GM12878 (cell line): ENCODE results near the gene ZXDA. TPM values are rescaled to one million over a fixed set of nuclear protein-coding genes. Genes with fewer than 3 reads are reported as not detected.

Experiments used
- ATAC-seq: fragments of 200-7000 bp; cut with Tn5 transposase; 3 replicates; pipeline ENCODE4 v1.9.1; 2020; ENCODE audit warnings: mild to moderate bottlenecking, moderate library complexity
- BruUV-seq: library from RNA; stranded (reverse); fragments of 400-500 nt; replicated peaks from 2 replicates; lab custom pipeline; 2021; lab: Mats Ljungman, UMichigan
- CTCF ChIA-PET: fragments of 300-600 bp; sonication (Branson Sonifier 250); formaldehyde crosslinking; extraction: SDS; loops from one replicate; lab custom pipeline; 2021; ENCODE audit warnings: inconsistent platforms; lab: Yijun Ruan, JAX
- POLR2A ChIA-PET: fragments of 350-600 bp; formaldehyde crosslinking; extraction: SDS; loops from one replicate; lab custom pipeline; 2021; ENCODE audit warnings: inconsistent platforms; lab: Charles Lee
- RAD21 ChIA-PET: fragments of 300-600 bp; sonication (Branson Sonifier 250); formaldehyde crosslinking; loops from one replicate; lab custom pipeline; 2023; ENCODE audit warnings: antibody characterized with exemption; ENCODE audit not compliant: unreplicated experiment; lab: Charles Lee
- SMC1A ChIA-PET: fragments of 300-600 bp; sonication (Branson Sonifier 250); formaldehyde crosslinking; loops from one replicate; lab custom pipeline; 2023; ENCODE audit not compliant: unreplicated experiment, uncharacterized antibody; lab: Charles Lee
- DNase-seq: peaks from one replicate; pipeline ENCODE4 v3.0.0-alpha.2; 2011; ENCODE audit warnings: low read depth, low spot score
- FAIRE-seq: peaks from 3 replicates; lab custom pipeline; 2011; peaks lifted over from hg19 to GRCh38; lab: Jason Lieb, UNC
- H2AFZ ChIP-seq: 2 replicates; pipeline ENCODE4 v1.6.0; 2011; ENCODE audit warnings: low read depth, low read length, control low read depth; ENCODE audit not compliant: control insufficient read depth
- H3K27ac ChIP-seq: 2 replicates; pipeline ENCODE4 v1.5.1; 2011; ENCODE audit warnings: control low read depth; ENCODE audit not compliant: control insufficient read depth, insufficient read depth
- H3K27me3 ChIP-seq, 2 experiments: replicated peaks in 1 of 2; 2 replicates each; pipeline versions ENCODE4 v1.6.0 to v1.6.1; 2011; ENCODE audit warnings: low read length in 1 of 2; ENCODE audit not compliant: control insufficient read depth in 2 of 2, insufficient read depth in 2 of 2
- H3K36me3 ChIP-seq, 2 experiments: 2 replicates each; pipeline ENCODE4 v1.5.1; 2011; ENCODE audit warnings: low read length in 1 of 2; ENCODE audit not compliant: control insufficient read depth in 2 of 2, insufficient read depth in 2 of 2
- H3K4me1 ChIP-seq: 2 replicates; pipeline ENCODE4 v1.6.1; 2011; ENCODE audit warnings: mild to moderate bottlenecking, low read length, moderate library complexity, mixed read lengths; ENCODE audit not compliant: control insufficient read depth, insufficient read depth
- H3K4me2 ChIP-seq: 2 replicates; pipeline ENCODE4 v1.6.0; 2011; ENCODE audit warnings: control low read depth; ENCODE audit not compliant: control insufficient read depth, insufficient read depth
- H3K4me3 ChIP-seq: fragments of 200-600 bp; sonication (generic); 2 replicates; pipeline ENCODE4 v1.5.1; 2016
- H3K79me2 ChIP-seq: 2 replicates; pipeline ENCODE4 v1.6.0; 2011; ENCODE audit warnings: low read length; ENCODE audit not compliant: control insufficient read depth, insufficient read depth
- H3K9ac ChIP-seq: 2 replicates; pipeline ENCODE4 v1.8.0; 2011; ENCODE audit warnings: low read length, control low read depth, mixed read lengths; ENCODE audit not compliant: control insufficient read depth, insufficient read depth
- H3K9me3 ChIP-seq: replicated peaks from 3 replicates; pipeline ENCODE4 v1.5.1; 2011; ENCODE audit warnings: mild to moderate bottlenecking, low read length; ENCODE audit not compliant: control insufficient read depth, insufficient read depth
- H4K20me1 ChIP-seq: 2 replicates; pipeline ENCODE4 v1.6.0; 2011; ENCODE audit not compliant: control insufficient read depth, insufficient read depth
- MEF2B ChIP-seq: fragments of 450-650 bp; IDR thresholded peaks from 2 replicates; pipeline ENCODE4 v1.6.1; 2018; ENCODE audit warnings: mild to moderate bottlenecking, moderate library complexity; ENCODE audit not compliant: partially characterized antibody, poor library complexity, severe bottlenecking
- PML ChIP-seq: IDR thresholded peaks from 2 replicates; pipeline ENCODE4 v1.6.1; 2012; ENCODE audit warnings: low read length, inconsistent platforms
- WGBS: methylation state at CpG from one replicate; pipeline ENCODE4 v1.1.6; 2016; ENCODE audit warnings: low lambda C conversion rate; ENCODE audit not compliant: insufficient replicate concordance, insufficient coverage; ENCODE audit errors: missing lambda C conversion rate; 5-methylcytosine and 5-hydroxymethylcytosine counted together
- in situ Hi-C: fragments of 300-500 bp; cut with MboI; formaldehyde crosslinking; loops from 9 replicates; pipeline ENCODE4 v1.14.3; 2018; ENCODE audit warnings: mixed read lengths
- intact Hi-C: fragments of 100-400 bp; cut with micrococcal nuclease; formaldehyde crosslinking; loops from one replicate; pipeline ENCODE4 v1.14.2; 2022; ENCODE audit not compliant: unreplicated experiment
- polyA plus RNA-seq, 11 experiments: library from polyadenylated mRNA; depleted of rRNA in 4 of 11; unstranded in 6 of 11; stranded (reverse) in 5 of 11; fragments of >200 nt; fragmentation: Nextera tagmentation in 4 of 11; fragmentation: Illumina TruSeq in 1 of 11; extraction: Ambion mirVana in 4 of 11; extraction: Trizol in 1 of 11; gene quantifications; 1 replicate in 1 of 11; 2 replicates in 10 of 11; pipeline versions ENCODE4 v1.2.1 to v1.2.3, GENCODE V29; 2011 to 2016; ENCODE audit warnings: inconsistent platforms in 2 of 11, missing spikeins in 2 of 11, low read depth in 1 of 11
- total RNA-seq, 4 experiments: library from RNA; depleted of rRNA in 3 of 4; stranded (reverse); fragments of >200 nt in 3 of 4; fragmentation: Illumina TruSeq in 1 of 4; extraction: Trizol in 1 of 4; gene quantifications; 2 replicates each; pipeline versions ENCODE4 v1.2.1 to v1.2.3, GENCODE V29; 2013 to 2021
- TF ChIP-seq, protein P1 (sequence below): IDR thresholded peaks from 2 replicates; pipeline ENCODE4 v1.6.1; 2012; ENCODE audit warnings: mild to moderate bottlenecking, low read depth, low read length
- TF ChIP-seq, protein P2 (sequence below): IDR thresholded peaks from 2 replicates; pipeline ENCODE4 v1.6.1; 2012; ENCODE audit warnings: improper control_type of control experiment, low read depth, low read length; ENCODE audit not compliant: insufficient replicate concordance
- TF ChIP-seq, protein P3 (sequence below): fragments of 450-650 bp; IDR thresholded peaks from 2 replicates; pipeline ENCODE4 v1.6.1; 2016; ENCODE audit warnings: mild to moderate bottlenecking

The ZXDA gene
- total and polyA plus RNA-seq, 10 of the 15 experiments (the other 5 are each of a cell fraction or from before 2014, with no cell fraction given) = 0.10 to 2.8 (median 0.99) TPM

DNA sequence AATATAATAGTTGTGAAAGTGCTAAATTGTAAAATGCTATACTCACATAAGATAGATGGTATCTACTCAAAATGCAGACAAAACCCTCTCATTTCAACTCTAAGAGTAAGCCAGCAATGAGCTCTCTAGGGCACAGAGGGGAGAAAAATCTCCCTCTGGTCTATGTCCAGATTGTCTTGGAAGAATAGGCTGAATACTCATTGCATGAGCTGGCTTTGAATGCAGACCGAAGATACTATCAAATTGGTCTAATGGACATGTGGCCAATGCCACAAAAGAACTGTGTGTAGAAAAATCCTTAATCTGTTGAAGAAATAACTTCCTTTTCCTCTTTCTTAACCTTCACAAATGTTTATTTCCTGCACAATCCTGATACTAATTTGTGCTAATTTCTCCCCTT lies 3.5 kb downstream of the ZXDA start:
- no TSS peak for BruUV-seq
- 11% methylated on average over 1 of the region's 1 CpG for WGBS
- Histone ChIP-seq H3K27ac (no peak overlapping the region), H3K4me2 (peak overlapping the region; percentile 54; the same call in 1 of the 2 replicates), H4K20me1 (no peaks in the 10 kb centered on the region), H3K4me3 (no peak overlapping the region), H3K4me1 (no peaks in the 10 kb centered on the region), H3K9me3 (no peaks in the 10 kb centered on the region), H3K27me3 (no peaks in the 10 kb centered on the region)
- ATAC-seq (no peak), DNase-seq (no peak)
- RAD21 ChIA-PET = no interaction called here
- SMC1A ChIA-PET = interaction anchor here (0.9 to 1.1 kb wide), 2 partner anchors 8 to 310 kb away, joined by 3 read pairs; no protein-coding TSS in a partner anchor
- in situ Hi-C loops = loop anchor here (25.0 kb wide), 3 partner anchors 919 to 1344 kb away; partner anchors contain the start of genes SPIN3 and UBQLN2
- intact Hi-C loops = no loop called here
- TF ChIP-seq, protein P1, sequence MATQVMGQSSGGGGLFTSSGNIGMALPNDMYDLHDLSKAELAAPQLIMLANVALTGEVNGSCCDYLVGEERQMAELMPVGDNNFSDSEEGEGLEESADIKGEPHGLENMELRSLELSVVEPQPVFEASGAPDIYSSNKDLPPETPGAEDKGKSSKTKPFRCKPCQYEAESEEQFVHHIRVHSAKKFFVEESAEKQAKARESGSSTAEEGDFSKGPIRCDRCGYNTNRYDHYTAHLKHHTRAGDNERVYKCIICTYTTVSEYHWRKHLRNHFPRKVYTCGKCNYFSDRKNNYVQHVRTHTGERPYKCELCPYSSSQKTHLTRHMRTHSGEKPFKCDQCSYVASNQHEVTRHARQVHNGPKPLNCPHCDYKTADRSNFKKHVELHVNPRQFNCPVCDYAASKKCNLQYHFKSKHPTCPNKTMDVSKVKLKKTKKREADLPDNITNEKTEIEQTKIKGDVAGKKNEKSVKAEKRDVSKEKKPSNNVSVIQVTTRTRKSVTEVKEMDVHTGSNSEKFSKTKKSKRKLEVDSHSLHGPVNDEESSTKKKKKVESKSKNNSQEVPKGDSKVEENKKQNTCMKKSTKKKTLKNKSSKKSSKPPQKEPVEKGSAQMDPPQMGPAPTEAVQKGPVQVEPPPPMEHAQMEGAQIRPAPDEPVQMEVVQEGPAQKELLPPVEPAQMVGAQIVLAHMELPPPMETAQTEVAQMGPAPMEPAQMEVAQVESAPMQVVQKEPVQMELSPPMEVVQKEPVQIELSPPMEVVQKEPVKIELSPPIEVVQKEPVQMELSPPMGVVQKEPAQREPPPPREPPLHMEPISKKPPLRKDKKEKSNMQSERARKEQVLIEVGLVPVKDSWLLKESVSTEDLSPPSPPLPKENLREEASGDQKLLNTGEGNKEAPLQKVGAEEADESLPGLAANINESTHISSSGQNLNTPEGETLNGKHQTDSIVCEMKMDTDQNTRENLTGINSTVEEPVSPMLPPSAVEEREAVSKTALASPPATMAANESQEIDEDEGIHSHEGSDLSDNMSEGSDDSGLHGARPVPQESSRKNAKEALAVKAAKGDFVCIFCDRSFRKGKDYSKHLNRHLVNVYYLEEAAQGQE = no peak
- TF ChIP-seq MEF2B = no peak
- TF ChIP-seq, protein P2, sequence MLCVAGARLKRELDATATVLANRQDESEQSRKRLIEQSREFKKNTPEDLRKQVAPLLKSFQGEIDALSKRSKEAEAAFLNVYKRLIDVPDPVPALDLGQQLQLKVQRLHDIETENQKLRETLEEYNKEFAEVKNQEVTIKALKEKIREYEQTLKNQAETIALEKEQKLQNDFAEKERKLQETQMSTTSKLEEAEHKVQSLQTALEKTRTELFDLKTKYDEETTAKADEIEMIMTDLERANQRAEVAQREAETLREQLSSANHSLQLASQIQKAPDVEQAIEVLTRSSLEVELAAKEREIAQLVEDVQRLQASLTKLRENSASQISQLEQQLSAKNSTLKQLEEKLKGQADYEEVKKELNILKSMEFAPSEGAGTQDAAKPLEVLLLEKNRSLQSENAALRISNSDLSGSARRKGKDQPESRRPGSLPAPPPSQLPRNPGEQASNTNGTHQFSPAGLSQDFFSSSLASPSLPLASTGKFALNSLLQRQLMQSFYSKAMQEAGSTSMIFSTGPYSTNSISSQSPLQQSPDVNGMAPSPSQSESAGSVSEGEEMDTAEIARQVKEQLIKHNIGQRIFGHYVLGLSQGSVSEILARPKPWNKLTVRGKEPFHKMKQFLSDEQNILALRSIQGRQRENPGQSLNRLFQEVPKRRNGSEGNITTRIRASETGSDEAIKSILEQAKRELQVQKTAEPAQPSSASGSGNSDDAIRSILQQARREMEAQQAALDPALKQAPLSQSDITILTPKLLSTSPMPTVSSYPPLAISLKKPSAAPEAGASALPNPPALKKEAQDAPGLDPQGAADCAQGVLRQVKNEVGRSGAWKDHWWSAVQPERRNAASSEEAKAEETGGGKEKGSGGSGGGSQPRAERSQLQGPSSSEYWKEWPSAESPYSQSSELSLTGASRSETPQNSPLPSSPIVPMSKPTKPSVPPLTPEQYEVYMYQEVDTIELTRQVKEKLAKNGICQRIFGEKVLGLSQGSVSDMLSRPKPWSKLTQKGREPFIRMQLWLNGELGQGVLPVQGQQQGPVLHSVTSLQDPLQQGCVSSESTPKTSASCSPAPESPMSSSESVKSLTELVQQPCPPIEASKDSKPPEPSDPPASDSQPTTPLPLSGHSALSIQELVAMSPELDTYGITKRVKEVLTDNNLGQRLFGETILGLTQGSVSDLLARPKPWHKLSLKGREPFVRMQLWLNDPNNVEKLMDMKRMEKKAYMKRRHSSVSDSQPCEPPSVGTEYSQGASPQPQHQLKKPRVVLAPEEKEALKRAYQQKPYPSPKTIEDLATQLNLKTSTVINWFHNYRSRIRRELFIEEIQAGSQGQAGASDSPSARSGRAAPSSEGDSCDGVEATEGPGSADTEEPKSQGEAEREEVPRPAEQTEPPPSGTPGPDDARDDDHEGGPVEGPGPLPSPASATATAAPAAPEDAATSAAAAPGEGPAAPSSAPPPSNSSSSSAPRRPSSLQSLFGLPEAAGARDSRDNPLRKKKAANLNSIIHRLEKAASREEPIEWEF = no peak
- TF ChIP-seq, protein P3, sequence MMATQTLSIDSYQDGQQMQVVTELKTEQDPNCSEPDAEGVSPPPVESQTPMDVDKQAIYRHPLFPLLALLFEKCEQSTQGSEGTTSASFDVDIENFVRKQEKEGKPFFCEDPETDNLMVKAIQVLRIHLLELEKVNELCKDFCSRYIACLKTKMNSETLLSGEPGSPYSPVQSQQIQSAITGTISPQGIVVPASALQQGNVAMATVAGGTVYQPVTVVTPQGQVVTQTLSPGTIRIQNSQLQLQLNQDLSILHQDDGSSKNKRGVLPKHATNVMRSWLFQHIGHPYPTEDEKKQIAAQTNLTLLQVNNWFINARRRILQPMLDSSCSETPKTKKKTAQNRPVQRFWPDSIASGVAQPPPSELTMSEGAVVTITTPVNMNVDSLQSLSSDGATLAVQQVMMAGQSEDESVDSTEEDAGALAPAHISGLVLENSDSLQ = no peak
- TF ChIP-seq PML = no peak
- TF ChIP-seq, all 136 proteins: peak for 0
- H2AFZ ChIP-seq = no peak overlapping the region
- no peaks in the 10 kb centered on the region; the same call in none of the 2 replicates for H3K79me2 ChIP-seq
- no peaks in the 10 kb centered on the region for H3K36me3 ChIP-seq
- no peak overlapping the region for H3K9ac ChIP-seq
- ChIA-PET POLR2A (no interaction called here), CTCF (no interaction called here)
- no peak for FAIRE-seq
